GM19455 (cell line): Measurements from ENCODE around the gene NPW.

Source experiments
- ATAC-seq: cut with Tn5 transposase; IDR thresholded peaks from one replicate; pipeline ENCODE4 v1.9.1; 2021; ENCODE audit not compliant: unreplicated experiment

The NPW gene

GRCh38 chr16:2034696-2035430, 15.3 kb downstream of the NPW start:
- ATAC-seq, result no peak

- no peak for ATAC-seq
Observed at GRCh38 chr16:2035431-2036199, 16.0 kb downstream of the NPW start.

GRCh38 chr16:2036200-2036966, 16.8 kb downstream of the NPW start:
- no peak for ATAC-seq

- no peak for ATAC-seq
Observed at GRCh38 chr16:2037115-2037514, 17.5 kb downstream of the NPW start.

- ATAC-seq, result no peak
Observed at GRCh38 chr16:2037647-2038381, 18.2 kb downstream of the NPW start.

GRCh38 chr16:2038382-2039231, 19.0 kb downstream of the NPW start:
- ATAC-seq, result no peak

- ATAC-seq, result no peak
Observed at GRCh38 chr16:2039274-2040031, 19.9 kb downstream of the NPW start.

GRCh38 chr16:2040041-2040786, 20.6 kb downstream of the NPW start:
- no peak for ATAC-seq

GRCh38 chr16:2040787-2041522, 21.4 kb downstream of the NPW start:
- no peak for ATAC-seq

- no peak for ATAC-seq
Observed at GRCh38 chr16:2042171-2042985, 22.8 kb downstream of the NPW start.

- no peak for ATAC-seq
Observed at GRCh38 chr16:2042986-2043666, 23.5 kb downstream of the NPW start.

- ATAC-seq, result no peak
Observed at GRCh38 chr16:2043667-2044451, 24.3 kb downstream of the NPW start.

- no peak for ATAC-seq
Observed at GRCh38 chr16:2044541-2044940, 25.0 kb downstream of the NPW start.

GRCh38 chr16:2045965-2046892, 26.6 kb downstream of the NPW start:
- ATAC-seq, result no peak

- no peak for ATAC-seq
Observed at GRCh38 chr16:2046893-2047329, 27.3 kb downstream of the NPW start.
